DOHH2 (cell line): ENCODE data around the gene FN1.

Experiments
- H3F3A ChIP-seq: fragments of 200-600 bp; sonication (generic), shearing (Covaris generic); 2 replicates; pipeline ENCODE4 v1.6.0; 2016; ENCODE audit warnings: antibody characterized with exemption, mild to moderate bottlenecking; ENCODE audit not compliant: control insufficient read depth, insufficient read depth
- H3K27ac ChIP-seq: fragments of 200-600 bp; sonication (generic); 2 replicates; pipeline ENCODE4 v1.5.1; 2014; ENCODE audit warnings: low read depth, mild to moderate bottlenecking, low read length, moderate library complexity
- H3K27me3 ChIP-seq: fragments of 200-600 bp; sonication (generic); 2 replicates; pipeline ENCODE4 v1.6.1; 2014; ENCODE audit warnings: mild to moderate bottlenecking, low read length, mixed read lengths; ENCODE audit not compliant: control insufficient read depth
- H3K36me3 ChIP-seq: fragments of 200-600 bp; sonication (generic); 2 replicates; pipeline ENCODE4 v1.6.1; 2014; ENCODE audit warnings: mild to moderate bottlenecking, low read length, moderate library complexity, mixed read lengths; ENCODE audit not compliant: control insufficient read depth
- H3K4me1 ChIP-seq: fragments of 200-600 bp; sonication (generic); 2 replicates; pipeline ENCODE4 v1.6.1; 2014; ENCODE audit warnings: mild to moderate bottlenecking, low read length, mixed read lengths; ENCODE audit not compliant: control insufficient read depth
- H3K4me2 ChIP-seq: fragments of 200-600 bp; sonication (generic); 2 replicates; pipeline ENCODE4 v1.6.0; 2014; ENCODE audit warnings: mild to moderate bottlenecking, low read length, moderate library complexity
- H3K4me3 ChIP-seq: fragments of 200-600 bp; sonication (generic); 2 replicates; pipeline ENCODE4 v1.5.1; 2014; ENCODE audit warnings: mild to moderate bottlenecking, low read length, mixed read lengths
- H3K79me2 ChIP-seq: fragments of 200-600 bp; sonication (generic); 2 replicates; pipeline ENCODE4 v1.6.1; 2014; ENCODE audit warnings: mild to moderate bottlenecking, low read length, mixed read lengths; ENCODE audit not compliant: control insufficient read depth
- H3K9me2 ChIP-seq: fragments of 200-600 bp; sonication (generic); replicated peaks from 2 replicates; pipeline ENCODE4 v1.6.1; 2014; ENCODE audit warnings: mild to moderate bottlenecking, low read length, mixed read lengths; ENCODE audit not compliant: control insufficient read depth
- H3K9me3 ChIP-seq: fragments of 200-600 bp; sonication (generic); 2 replicates; pipeline ENCODE4 v1.6.1; 2014; ENCODE audit warnings: antibody characterized with exemption, low read length, mixed read lengths; ENCODE audit not compliant: control insufficient read depth, insufficient read depth
- H4K20me1 ChIP-seq: fragments of 200-600 bp; sonication (generic); 2 replicates; pipeline ENCODE4 v1.6.0; 2014; ENCODE audit warnings: low read depth, mild to moderate bottlenecking, antibody characterized with exemption, low read length, moderate library complexity; ENCODE audit not compliant: control insufficient read depth, insufficient read depth
- EZH2phosphoT487 ChIP-seq: fragments of 200-600 bp; sonication (generic); IDR thresholded peaks from 2 replicates; pipeline ENCODE4 v1.6.1; 2017; ENCODE audit warnings: borderline replicate concordance, mild to moderate bottlenecking, antibody characterized with exemption, low read length, moderate library complexity, mixed read lengths
- TF ChIP-seq, protein P1 (sequence below): fragments of 200-600 bp; sonication (generic); IDR thresholded peaks from one replicate; pipeline ENCODE4 v1.5.1; 2014; ENCODE audit warnings: antibody characterized with exemption, mild to moderate bottlenecking, low read depth, low read length; ENCODE audit not compliant: poor library complexity, severe bottlenecking

Gene FN1

DNA sequence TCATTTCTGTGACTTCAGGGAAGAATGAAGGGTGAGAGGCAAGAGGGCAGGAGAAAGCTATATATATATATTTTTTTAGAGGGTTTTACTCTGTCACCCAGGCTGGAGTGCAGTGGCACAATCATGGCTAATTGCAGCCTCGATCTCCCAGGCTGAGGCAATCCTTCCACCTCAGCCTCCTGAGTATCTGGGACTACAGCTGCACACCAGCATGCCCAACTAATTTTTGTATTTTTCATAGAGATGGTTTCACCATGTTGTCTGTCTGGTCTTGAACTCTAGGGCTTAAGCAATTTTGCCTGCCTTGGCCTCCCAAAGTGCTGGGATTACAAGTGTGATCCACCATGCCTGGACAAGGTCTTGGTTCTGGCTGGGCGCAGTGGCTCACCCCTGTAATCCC lies 120.6 kb downstream of the FN1 start:
- Histone ChIP-seq H3K4me1 (peaks cover 51% of the 10 kb centered on the region), H3K9me3 (no peaks in the 10 kb centered on the region), H3K4me2 (peak overlapping the region; percentile 79), H3K79me2 (peaks cover 87% of the 10 kb centered on the region), H3K27ac (no peak overlapping the region), H3K4me3 (peak overlapping the region; percentile 25; the same call in 1 of the 2 replicates), H3K9me2 (no peaks in the 10 kb centered on the region), H3K36me3 (peaks cover 83% of the 10 kb centered on the region), H3F3A (no peaks in the 10 kb centered on the region), H3K27me3 (no peaks in the 10 kb centered on the region), H4K20me1 (peaks cover 2% of the 10 kb centered on the region; the same call in 1 of the 2 replicates)
- TF ChIP-seq, protein P1, sequence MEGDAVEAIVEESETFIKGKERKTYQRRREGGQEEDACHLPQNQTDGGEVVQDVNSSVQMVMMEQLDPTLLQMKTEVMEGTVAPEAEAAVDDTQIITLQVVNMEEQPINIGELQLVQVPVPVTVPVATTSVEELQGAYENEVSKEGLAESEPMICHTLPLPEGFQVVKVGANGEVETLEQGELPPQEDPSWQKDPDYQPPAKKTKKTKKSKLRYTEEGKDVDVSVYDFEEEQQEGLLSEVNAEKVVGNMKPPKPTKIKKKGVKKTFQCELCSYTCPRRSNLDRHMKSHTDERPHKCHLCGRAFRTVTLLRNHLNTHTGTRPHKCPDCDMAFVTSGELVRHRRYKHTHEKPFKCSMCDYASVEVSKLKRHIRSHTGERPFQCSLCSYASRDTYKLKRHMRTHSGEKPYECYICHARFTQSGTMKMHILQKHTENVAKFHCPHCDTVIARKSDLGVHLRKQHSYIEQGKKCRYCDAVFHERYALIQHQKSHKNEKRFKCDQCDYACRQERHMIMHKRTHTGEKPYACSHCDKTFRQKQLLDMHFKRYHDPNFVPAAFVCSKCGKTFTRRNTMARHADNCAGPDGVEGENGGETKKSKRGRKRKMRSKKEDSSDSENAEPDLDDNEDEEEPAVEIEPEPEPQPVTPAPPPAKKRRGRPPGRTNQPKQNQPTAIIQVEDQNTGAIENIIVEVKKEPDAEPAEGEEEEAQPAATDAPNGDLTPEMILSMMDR = no peak
- TF ChIP-seq EZH2phosphoT487 = no peak

DNA sequence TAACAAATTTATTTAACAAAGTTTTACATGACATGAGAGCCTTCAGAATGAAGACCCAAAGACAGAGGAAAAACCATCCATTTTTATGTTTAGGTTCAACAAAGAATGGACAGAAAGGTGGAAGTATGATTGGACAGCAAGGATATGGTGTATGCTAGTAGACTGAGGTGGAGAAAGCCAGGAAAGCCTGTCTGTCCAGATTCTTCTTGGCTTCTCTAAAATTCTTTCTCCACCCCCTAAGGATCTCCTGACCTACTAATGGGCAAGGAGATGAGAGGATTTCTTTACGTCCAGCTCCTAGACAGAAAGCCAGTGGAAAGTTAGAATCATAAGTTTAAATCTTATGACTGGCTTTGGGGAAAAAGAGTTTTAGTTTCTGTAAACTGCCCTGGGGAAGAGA lies 121.0 kb downstream of the FN1 start:
- H3F3A ChIP-seq = no peaks in the 10 kb centered on the region
- peak overlapping the region; percentile 79 for H3K4me2 ChIP-seq
- H3K27ac ChIP-seq = no peak overlapping the region
- H3K9me3 ChIP-seq = no peaks in the 10 kb centered on the region
- TF ChIP-seq, protein P1 = no peak
- TF ChIP-seq EZH2phosphoT487 = no peak
- peak overlapping the region; percentile 6; the same call in 1 of the 2 replicates for H3K4me3 ChIP-seq
- H3K79me2 ChIP-seq = peaks cover 83% of the 10 kb centered on the region
- no peaks in the 10 kb centered on the region for H3K27me3 ChIP-seq
- peaks cover 79% of the 10 kb centered on the region for H3K36me3 ChIP-seq
- H3K9me2 ChIP-seq = no peaks in the 10 kb centered on the region
- H3K4me1 ChIP-seq = peaks cover 51% of the 10 kb centered on the region
- no peaks in the 10 kb centered on the region; the same call in 1 of the 2 replicates for H4K20me1 ChIP-seq

DNA sequence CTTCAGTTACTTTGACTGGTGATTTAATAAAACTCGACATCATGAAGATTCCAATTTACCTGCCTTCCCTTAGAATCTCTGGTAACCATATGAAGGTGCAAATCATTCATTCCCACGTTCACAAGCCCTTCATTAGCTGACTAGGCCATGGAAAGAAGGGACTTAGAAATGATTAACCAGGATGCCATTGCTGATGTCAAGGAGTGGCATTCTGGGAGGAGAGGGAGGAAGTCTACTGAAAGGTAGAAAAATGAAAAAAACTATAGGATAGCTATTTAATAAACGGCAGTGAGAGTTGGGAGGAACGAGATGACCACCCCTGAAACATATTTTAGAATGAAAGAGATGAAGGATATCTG lies 122.6 kb downstream of the FN1 start:
- peak overlapping the region; percentile 77 for H3K4me3 ChIP-seq
- H3K4me2 ChIP-seq = peak overlapping the region; percentile 79
- H3K4me1 ChIP-seq = peaks cover 50% of the 10 kb centered on the region
- peaks cover 66% of the 10 kb centered on the region for H3K79me2 ChIP-seq
- H3K27ac ChIP-seq = no peak overlapping the region
- H3K36me3 ChIP-seq = peaks cover 62% of the 10 kb centered on the region
- H3K9me3 ChIP-seq = no peaks in the 10 kb centered on the region
- no peaks in the 10 kb centered on the region for H3F3A ChIP-seq
- no peaks in the 10 kb centered on the region for H4K20me1 ChIP-seq
- H3K27me3 ChIP-seq = no peaks in the 10 kb centered on the region
- TF ChIP-seq EZH2phosphoT487 = no peak
- TF ChIP-seq, protein P1 = no peak
- H3K9me2 ChIP-seq = no peaks in the 10 kb centered on the region
